ENCODE measurements around the gene HES6. TPM values are rescaled to one million over a fixed set of nuclear protein-coding genes. Genes with fewer than 3 reads are reported as not detected.

The HES6 gene
- total RNA-seq, 1 donor from 2014 or later: 5.0 TPM

DNA sequence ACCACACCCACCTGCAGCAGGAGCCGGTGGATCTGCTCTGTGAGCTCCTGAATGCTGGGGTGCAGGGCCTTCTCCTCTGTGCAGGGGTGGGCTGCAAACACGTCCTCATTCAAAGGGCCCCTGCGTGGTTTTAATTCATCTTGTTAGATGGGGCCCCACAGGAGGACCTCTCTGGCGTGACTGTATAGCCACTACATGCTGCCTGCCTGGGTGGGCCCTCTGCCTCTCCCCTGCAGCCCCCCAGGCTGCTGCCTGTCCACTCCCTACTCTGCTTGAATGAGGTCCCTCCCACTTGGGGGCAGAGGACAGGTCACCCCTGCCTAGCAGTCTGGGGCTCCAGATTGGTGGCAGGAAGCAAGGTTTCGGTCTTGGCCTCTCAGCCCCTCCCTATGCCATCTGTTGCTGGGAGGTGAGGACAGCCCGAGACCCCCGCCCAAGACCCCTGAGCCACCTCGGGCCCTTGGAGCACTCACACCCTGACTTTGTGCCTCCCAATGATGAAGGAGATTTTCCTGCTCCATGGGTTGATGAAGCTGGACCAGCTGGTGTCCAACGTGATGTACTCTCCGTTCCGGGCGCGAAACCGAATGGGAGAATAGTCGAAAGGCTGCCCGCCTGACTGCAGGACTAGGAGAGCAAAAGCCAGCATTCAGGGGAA, 22.0 kb upstream of the HES6 start:
- no peak for DNase-seq (ENCODE audit: low spot score)
- Mint-ChIP-seq H3K9me3 (ENCODE audit: unreplicated experiment) (no peaks in the 10 kb centered on the region), H3K4me1 (ENCODE audit: unreplicated experiment) (peaks cover 22% of the 10 kb centered on the region), H3K27me3 (ENCODE audit: unreplicated experiment) (peaks cover 8% of the 10 kb centered on the region), H3K27ac (ENCODE audit: unreplicated experiment) (no peak overlapping the region), H3K4me3 (ENCODE audit: unreplicated experiment) (no peak overlapping the region), H3K36me3 (ENCODE audit: low read depth, unreplicated experiment) (peaks cover 4% of the 10 kb centered on the region)
- TF ChIP-seq, protein P1, sequence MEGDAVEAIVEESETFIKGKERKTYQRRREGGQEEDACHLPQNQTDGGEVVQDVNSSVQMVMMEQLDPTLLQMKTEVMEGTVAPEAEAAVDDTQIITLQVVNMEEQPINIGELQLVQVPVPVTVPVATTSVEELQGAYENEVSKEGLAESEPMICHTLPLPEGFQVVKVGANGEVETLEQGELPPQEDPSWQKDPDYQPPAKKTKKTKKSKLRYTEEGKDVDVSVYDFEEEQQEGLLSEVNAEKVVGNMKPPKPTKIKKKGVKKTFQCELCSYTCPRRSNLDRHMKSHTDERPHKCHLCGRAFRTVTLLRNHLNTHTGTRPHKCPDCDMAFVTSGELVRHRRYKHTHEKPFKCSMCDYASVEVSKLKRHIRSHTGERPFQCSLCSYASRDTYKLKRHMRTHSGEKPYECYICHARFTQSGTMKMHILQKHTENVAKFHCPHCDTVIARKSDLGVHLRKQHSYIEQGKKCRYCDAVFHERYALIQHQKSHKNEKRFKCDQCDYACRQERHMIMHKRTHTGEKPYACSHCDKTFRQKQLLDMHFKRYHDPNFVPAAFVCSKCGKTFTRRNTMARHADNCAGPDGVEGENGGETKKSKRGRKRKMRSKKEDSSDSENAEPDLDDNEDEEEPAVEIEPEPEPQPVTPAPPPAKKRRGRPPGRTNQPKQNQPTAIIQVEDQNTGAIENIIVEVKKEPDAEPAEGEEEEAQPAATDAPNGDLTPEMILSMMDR (IDR thresholded peaks at IDR 0.05; ENCODE audit: unreplicated experiment): no peak

DNA sequence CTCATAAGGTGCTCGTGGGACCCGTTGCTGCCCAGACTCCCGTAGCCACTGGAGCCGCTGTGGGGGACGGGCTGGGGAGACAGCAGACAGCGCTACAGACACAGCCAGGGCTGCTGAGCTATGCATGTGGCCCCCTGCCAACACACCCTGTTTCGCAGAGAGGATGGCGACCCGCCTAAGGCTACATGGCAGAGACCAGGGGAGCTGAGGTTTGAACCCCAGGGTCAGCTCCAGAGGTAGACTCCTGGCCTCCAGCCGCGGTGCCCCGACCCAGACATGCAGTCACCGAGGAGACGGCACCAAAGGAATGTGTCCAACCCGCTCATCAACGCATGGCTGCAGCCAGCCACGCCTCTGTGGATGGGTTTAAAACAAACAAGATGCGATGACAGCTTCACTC, 21.0 kb upstream of the HES6 start:
- Mint-ChIP-seq H3K4me3 (ENCODE audit: unreplicated experiment) (no peak overlapping the region), H3K9me3 (ENCODE audit: unreplicated experiment) (no peaks in the 10 kb centered on the region), H3K27me3 (ENCODE audit: unreplicated experiment) (peaks cover 8% of the 10 kb centered on the region), H3K36me3 (ENCODE audit: low read depth, unreplicated experiment) (peaks cover 4% of the 10 kb centered on the region), H3K27ac (ENCODE audit: unreplicated experiment) (no peak overlapping the region), H3K4me1 (ENCODE audit: unreplicated experiment) (peaks cover 22% of the 10 kb centered on the region)
- no peak for DNase-seq (ENCODE audit: low spot score)
- TF ChIP-seq, protein P1 (IDR thresholded peaks at IDR 0.05; ENCODE audit: unreplicated experiment): no peak

DNA sequence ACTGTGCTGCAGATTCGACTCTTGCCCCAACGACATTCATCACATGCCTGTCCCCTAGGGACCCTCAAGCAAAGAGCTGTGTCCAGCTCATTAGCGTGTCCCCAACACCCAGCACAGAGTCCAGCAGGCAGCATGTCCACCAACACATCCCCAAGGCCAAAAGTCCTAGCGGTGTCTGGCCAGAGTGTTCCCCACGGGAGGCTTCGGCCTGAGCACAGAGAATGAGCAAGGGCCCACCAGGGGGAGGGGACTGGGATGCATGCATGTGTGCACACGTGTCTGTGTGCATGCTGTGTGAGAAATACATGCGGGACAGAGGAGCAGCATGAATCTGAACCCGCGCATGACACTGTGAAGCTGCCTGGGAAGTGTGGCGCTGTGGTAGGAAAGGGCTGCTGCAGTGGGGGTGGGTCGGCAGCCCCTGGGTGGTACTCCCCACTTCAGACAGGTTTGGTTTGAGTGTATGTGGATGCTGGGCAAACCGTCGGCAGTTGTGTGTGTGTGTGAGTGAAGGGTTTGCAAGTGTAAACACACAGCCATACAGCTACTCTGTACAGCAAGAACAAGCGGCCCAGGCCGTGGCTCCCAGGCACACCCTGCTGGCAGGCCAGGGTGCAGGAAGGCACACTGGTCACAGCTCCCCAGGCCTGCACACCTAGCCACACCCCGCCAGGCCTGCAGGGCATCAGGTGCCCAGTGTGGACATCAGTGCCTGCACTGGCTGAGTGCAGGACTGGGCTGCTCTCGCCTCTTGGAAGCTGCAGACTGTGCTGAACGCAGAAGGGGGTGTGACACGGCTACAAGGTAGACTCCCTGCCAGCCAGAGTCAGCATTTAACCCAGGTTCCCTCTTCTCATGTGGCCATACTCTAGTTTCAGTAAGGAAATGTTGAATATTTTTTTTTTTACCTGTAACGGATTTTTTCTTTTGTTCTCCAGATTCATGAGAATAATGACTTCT, 19.5 kb upstream of the HES6 start:
- H3K27me3 Mint-ChIP-seq (ENCODE audit: unreplicated experiment): peaks cover 9% of the 10 kb centered on the region
- DNase-seq (ENCODE audit: low spot score): no peak
- peaks cover 22% of the 10 kb centered on the region for H3K4me1 Mint-ChIP-seq (ENCODE audit: unreplicated experiment)
- H3K4me3 Mint-ChIP-seq (ENCODE audit: unreplicated experiment): peak overlapping the region; percentile 16
- TF ChIP-seq, protein P1 (IDR thresholded peaks at IDR 0.05; ENCODE audit: unreplicated experiment): no peak
- no peaks in the 10 kb centered on the region for H3K9me3 Mint-ChIP-seq (ENCODE audit: unreplicated experiment)
- H3K27ac Mint-ChIP-seq (ENCODE audit: unreplicated experiment): no peak overlapping the region
- H3K36me3 Mint-ChIP-seq (ENCODE audit: low read depth, unreplicated experiment): peaks cover 4% of the 10 kb centered on the region

DNA sequence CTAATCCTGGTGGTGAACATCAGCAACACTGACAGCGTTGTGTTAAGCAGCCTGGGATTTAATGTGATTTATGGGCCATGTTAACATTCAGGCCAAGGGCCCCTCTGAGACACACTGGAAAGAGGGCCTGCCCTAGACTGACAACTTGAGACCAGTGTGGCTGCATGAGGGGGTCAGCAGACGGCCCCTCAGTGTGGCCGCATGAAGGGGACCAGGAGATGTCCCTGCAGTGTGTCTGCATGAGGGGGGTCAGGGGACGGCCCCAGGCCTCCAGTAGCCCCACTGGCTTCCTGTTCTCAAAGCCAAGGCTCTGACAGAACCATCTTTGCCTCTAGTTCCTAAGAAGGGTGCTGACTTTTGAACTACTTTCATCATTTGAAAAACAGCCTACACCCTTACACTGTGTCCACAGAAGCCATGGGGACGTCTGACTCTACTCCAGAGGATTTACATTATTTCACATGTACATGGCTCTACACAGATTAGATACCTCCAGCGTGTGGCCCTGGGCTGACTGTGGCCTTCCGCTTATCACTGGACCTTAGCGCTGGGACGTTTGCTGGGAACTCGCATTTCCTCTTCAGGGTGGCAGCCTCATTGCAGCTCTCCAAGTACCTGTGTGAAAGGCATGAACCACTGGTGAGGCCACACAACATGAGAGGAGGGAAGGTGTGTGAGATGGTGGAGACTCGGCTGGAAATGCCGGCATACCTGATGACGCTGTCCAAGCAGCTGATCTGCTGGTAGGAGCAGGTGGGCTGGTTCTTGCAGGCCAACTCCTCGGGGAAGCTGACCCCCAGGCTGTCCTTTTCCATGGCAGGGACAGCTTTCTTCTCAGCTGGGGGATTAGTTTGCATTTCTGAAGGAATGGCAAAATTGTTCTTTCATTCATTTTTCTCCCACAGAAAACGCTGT, 18.2 kb upstream of the HES6 start:
- TF ChIP-seq, protein P1 (IDR thresholded peaks at IDR 0.05; ENCODE audit: unreplicated experiment): no peak
- Mint-ChIP-seq H3K36me3 (ENCODE audit: low read depth, unreplicated experiment) (peaks cover 4% of the 10 kb centered on the region), H3K27me3 (ENCODE audit: unreplicated experiment) (peaks cover 6% of the 10 kb centered on the region), H3K27ac (ENCODE audit: unreplicated experiment) (no peak overlapping the region), H3K9me3 (ENCODE audit: unreplicated experiment) (no peaks in the 10 kb centered on the region), H3K4me1 (ENCODE audit: unreplicated experiment) (peaks cover 12% of the 10 kb centered on the region), H3K4me3 (ENCODE audit: unreplicated experiment) (no peak overlapping the region)
- no peak for DNase-seq (ENCODE audit: low spot score)
